Stimulated activated CD8-positive, alpha-beta memory T cell treated with anti-CD3 and anti-CD28 coated beads, Interleukin-7, amount 100 ng/mL, for 4 hours (primary cell): Measurements from ENCODE around the gene TTLL5.
A peak's percentile ranks its signal among the peaks of the same experiment; 100 is the strongest.
"Not testable (repeated sequence)": the region's sequence is repeated elsewhere in the genome, so short reads cannot be mapped to it uniquely, and the experiment has no call there.

Experiments used
- DNase-seq, 2 donors: peaks; one replicate each; pipeline ENCODE4 v3.0.0-alpha.2; 2020; ENCODE audit warnings: low read depth in 2 of 2

The TTLL5 gene

GRCh38 chr14:75650253-75651058, 10.6 kb upstream of the TTLL5 start:
- DNase-seq, result no peak

- DNase-seq, result no peak
Measured at GRCh38 chr14:75653563-75653962, 7.5 kb upstream of the TTLL5 start.

GRCh38 chr14:75654127-75654732, 6.8 kb upstream of the TTLL5 start:
- peak; percentile 64 to 68 for DNase-seq

- DNase-seq, result no peak
Measured at GRCh38 chr14:75655235-75655634, 5.8 kb upstream of the TTLL5 start.

- no peak for DNase-seq
Measured at GRCh38 chr14:75657331-75657730, 3.7 kb upstream of the TTLL5 start.

GRCh38 chr14:75658957-75659356, 2.1 kb upstream of the TTLL5 start:
- DNase-seq, result no peak

GRCh38 chr14:75660238-75660629, 812 bp upstream of the TTLL5 start:
- DNase-seq, result no peak

GRCh38 chr14:75661499-75661814, 411 bp downstream of the TTLL5 start:
- no peak for DNase-seq

GRCh38 chr14:75662966-75663365, 1.9 kb downstream of the TTLL5 start:
- no peak for DNase-seq

- DNase-seq, result no peak
Measured at GRCh38 chr14:75667099-75667765, 6.2 kb downstream of the TTLL5 start.

GRCh38 chr14:75672605-75673192, 11.7 kb downstream of the TTLL5 start:
- no peak for DNase-seq

- no peak for DNase-seq
Measured at GRCh38 chr14:75673345-75674035, 12.4 kb downstream of the TTLL5 start.

- no peak for DNase-seq
Measured at GRCh38 chr14:75675265-75675960, 14.4 kb downstream of the TTLL5 start.

GRCh38 chr14:75685910-75686309, 24.9 kb downstream of the TTLL5 start:
- no peak for DNase-seq

- DNase-seq, result no peak
Measured at GRCh38 chr14:75689012-75689411, 28.0 kb downstream of the TTLL5 start.

GRCh38 chr14:75690010-75690409, 29.0 kb downstream of the TTLL5 start:
- no peak for DNase-seq

- DNase-seq, result not testable (repeated sequence)
Measured at GRCh38 chr14:75695025-75695424, 34.0 kb downstream of the TTLL5 start.

- DNase-seq, result no peak
Measured at GRCh38 chr14:75697386-75697785, 36.3 kb downstream of the TTLL5 start.

- no peak for DNase-seq
Measured at GRCh38 chr14:75697918-75698317, 36.9 kb downstream of the TTLL5 start.

GRCh38 chr14:75699331-75699730, 38.3 kb downstream of the TTLL5 start:
- no peak for DNase-seq

- DNase-seq, result no peak
Measured at GRCh38 chr14:75700295-75700694, 39.2 kb downstream of the TTLL5 start.
